ENCODE results near the gene EMCN.
"Not testable (repeated sequence)": the region's sequence is repeated elsewhere in the genome, so short reads cannot be mapped to it uniquely, and the experiment has no call there.

The EMCN gene

DNA sequence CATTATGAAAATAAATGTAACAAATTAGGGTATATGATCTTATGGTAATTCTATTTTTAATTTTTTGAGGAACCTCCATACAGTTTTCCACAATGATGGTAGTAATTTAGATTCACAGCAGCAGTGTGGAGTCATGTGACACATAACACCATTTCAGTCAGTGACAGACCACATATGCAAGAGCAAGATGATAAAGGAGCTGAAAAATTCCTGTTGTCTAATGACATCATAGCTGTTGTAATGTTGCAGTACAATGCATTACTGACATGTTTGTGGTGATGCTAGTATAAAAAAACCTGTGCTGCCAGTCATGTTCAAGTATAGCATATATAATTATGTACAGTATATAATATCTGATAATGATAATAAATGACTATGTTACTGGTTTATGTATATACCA, 28.5 kb downstream of the EMCN start:
- no peak for DNase-seq

DNA sequence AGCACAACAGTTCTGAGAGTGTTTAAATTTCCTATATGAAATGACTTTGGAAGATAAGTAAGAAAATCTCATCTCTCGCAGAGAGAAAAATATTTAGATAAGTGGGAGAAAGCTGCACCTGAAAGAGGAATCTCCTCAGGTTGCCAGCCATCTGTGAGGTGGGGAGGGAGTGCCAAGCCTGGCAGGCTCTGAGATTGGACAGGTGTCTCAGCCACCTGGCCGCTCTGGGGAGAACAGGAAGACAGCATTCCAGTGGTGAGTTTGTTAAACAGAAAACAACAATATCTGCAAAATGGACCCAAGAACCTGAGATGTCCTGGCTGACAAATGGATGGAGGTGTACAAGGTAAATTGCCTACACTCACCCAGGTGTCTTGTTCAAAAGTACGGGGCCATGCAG, 31.3 kb downstream of the EMCN start:
- no peak for DNase-seq

DNA sequence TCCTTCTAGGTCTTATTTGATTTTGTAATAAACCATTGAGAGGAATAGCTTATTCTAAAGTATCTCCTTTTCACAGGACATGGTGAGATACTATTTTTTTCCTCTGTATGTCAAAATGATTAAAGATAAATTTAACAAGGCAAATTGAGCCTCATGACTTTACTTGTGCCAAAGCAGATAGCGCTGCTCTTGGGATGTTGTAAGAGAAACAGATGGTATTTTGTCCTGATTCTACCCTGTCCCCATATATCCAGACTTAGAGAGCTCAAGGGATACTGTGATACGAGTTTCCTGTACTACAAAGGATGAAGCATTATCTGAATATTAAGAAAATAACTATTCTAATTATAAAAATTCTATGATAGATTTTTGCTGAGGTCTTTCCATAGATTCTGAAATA, 34.0 kb downstream of the EMCN start:
- DNase-seq = no peak

DNA sequence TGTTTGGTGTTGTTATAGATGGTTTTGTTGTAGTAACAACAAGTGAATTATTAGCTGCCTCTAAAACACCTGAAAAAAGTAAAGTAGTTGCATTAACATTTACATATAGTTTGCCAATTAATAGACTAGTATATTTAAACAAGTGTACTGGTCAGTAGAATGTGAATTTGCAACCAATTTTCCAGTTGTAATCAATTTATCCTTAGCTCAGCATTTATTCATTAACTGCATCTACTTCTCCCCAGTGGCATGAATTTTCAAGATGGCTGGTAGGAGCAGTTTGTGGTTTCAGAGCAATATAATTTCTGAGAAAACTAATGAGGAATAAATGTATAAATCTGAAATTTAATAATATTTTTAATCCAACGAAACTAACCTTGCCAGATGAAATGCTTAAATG, 37.9 kb downstream of the EMCN start:
- DNase-seq = no peak

DNA sequence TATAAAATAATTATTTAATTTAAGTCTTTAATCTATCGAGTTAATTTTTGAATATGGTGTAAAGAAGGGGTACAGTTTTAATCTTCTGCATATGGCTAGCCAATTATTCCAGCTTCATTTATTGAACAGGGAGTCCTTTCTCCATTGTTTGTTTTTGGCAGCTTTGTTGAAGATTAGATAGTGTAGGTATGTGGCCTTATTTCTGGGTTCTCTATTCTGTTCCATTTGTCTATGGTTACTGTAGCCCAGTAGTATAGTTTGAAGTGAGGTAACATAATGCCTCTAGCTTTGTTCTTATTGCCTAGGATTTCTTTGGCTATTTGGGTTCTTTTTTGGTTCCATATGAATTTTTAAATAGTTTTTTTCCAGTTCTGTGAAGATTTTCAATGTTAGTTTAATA, 48.3 kb downstream of the EMCN start:
- DNase-seq = no peak

DNA sequence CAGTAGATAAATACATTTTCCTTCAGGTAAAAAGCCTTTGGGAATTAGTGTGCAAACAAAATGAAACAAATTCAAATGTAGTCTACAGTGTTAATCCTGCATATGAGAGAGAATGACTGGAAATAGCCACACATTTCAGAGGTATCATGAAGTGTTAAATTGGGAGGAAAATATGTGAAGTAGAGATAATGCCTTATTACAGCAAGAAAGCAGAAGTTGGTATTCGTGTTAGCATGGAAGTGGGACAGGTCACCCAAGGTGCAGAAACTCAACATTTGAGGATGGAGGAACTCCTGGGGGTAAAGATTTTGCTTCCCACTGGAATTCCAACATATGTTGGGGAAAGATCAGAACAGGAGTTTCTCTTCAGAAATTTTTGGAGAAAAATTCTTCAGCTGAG, 51.3 kb downstream of the EMCN start:
- DNase-seq = peak; percentile 8 to 12

DNA sequence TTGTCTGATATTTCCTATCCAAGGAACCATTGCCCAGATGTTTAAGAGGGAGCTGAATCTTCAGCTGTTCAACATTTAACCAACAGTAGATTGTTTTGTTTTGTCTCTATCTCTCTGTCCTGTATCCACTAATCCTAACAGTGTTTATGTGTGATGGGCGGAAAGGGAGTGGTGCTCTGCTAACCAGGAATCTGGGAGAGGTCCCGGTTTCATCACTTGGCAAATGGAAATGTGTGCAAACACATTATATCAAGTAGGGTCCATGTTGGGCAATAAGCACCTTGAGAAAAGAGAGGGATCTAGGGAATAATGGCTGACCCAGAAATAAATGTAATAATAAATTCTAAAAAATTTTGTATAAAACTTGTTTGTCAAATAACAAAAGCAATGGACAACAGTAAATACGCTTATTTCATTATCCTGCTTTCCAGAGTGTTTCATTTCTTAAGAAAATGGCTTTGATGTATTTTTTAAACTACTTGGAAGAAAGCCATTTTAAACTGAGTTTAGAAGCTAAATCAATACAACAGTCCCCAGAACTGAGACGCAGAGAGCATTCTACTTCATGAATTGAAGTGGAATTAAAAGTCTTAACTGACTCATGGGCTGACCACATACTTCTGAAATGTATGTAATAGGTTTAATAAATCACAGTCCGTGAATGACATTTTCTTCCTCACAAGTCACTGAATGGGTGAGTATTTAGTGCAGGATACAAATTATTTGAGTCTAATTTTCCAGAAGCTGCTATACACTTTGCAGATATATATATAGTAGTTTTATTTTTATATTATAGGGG, 55.8 kb downstream of the EMCN start:
- no peak for DNase-seq

DNA sequence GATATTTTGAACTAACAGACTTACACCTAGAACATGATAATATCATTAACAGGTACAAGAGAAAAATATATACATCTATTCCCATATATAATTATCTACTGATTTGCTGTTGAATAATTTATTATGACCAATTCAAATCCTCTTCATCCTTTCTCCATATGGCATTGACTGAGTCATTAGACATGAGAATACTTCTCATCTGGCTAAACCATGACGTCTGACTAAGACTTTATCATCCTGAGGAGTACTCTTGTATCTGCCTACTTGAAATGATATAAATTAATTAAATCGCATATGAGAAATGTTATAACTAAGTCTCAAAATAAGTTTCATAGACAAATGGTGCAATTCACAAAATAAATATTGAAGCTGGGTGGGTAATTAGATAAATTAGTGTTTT, 67.4 kb downstream of the EMCN start:
- DNase-seq = no peak

DNA sequence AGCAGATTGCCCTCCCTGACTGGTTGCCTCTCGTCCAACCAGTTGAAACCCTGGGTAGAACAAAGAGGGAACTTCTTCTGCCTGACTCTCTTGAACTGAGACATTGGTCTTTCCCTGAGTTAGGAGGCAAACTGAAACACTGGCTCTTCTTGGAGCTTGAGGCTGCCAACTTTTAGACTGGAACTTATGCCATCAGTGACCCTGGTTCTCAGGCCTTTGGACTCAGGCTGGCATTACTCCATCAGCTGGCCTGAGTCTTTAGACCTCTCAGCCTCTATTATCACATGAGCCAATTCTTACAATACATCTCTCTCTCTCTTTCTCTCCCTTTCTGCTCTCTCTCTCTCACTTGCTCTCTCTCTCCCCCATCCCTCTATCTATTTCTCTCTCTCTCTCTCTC, 86.4 kb downstream of the EMCN start:
- DNase-seq = peak in 1 of 2 experiments; percentile 4

DNA sequence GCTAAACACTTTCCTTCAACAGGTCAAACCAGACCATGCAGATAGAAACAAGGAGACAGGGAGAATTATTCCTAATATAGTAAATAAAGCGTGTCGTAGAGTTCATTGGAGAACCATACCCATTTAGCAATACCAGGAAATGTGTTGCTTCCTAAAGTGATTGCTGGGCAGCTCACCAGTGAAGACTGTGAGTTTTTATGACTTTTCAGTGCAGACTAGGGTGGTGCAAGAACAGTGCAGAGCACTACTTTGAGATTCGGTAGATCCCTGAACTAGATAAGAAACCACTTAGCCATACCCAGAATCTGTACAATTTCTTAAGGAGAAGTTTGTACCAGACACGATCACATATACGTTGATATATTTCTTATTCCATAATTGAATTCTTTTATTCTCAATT, 87.4 kb downstream of the EMCN start:
- peak; percentile 67 to 82 for DNase-seq

DNA sequence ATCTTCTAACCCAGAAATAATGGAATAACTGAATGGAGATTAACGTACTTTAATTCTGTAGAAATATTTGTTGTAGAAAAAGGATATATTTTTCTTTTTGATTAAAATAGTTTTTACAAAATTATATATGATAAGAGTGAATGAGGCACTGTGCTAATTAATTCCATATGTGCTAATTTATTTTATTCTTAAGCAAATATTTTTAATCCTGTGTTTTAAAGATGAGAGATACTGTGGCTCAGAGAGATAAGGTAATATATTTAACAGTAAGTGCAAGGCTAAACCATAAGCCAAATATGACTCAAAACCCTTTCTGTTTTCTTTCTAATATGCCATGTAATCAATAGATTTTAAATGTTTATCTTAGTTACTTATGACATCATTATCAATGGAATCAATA, 88.2 kb downstream of the EMCN start:
- DNase-seq = no peak

DNA sequence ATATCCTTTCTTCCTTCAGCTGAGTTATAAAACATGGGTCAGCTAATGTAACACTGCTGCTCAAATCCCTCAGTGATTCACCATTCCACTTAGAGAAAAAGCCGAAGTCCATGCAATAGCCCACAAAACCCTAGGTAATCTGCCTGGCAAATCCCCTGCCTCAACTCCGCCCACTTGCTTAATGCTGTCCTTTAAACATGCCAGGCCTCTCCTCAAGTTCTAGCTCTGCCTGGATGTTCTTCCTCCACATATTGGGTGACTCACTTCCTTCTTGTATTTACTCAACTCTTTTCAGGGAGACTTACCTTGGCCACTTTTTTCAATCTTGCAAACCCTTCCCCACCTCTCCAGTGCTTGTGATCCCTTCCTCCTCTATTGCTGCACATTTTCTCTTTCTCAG, 89.8 kb downstream of the EMCN start:
- peak; percentile 51 to 53 for DNase-seq

DNA sequence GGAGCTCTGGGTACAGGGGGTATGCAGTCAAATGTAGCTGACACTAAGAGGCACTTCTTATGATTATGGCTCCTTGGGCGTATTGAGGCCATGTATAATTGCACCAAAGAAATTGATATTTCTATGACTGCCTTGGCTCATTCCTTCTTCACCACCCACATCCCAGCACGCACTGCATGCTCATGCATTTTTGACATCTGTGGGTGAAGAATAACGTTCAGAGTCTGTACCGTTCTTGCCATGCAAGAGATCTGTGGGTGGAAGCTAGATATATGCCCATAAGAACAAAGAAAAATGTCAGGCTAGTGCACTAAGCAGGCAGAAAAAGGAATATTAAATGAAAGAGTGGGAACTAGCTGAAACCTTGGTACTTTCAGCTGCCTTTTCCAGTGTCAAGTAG, 93.4 kb downstream of the EMCN start:
- DNase-seq = no peak

DNA sequence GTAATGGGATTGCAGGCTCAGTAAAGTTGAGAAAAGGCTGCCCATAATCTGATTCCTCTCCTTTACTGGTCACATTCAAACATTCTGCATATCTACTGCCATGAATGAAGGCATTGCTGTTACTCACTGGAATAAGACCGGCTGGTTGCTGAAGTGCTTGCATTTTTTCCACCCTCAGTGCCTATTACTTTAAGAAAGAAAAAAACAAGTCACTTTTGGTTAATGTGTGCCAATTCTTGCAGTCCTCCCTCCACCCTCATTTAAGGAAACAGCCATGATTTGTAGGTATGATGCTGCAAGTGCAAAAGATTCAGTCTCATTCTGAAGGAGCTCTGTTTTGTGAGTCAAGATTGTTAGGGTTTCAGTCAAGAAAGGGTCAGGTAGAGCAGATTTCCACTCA, 94.9 kb downstream of the EMCN start:
- DNase-seq = no peak

DNA sequence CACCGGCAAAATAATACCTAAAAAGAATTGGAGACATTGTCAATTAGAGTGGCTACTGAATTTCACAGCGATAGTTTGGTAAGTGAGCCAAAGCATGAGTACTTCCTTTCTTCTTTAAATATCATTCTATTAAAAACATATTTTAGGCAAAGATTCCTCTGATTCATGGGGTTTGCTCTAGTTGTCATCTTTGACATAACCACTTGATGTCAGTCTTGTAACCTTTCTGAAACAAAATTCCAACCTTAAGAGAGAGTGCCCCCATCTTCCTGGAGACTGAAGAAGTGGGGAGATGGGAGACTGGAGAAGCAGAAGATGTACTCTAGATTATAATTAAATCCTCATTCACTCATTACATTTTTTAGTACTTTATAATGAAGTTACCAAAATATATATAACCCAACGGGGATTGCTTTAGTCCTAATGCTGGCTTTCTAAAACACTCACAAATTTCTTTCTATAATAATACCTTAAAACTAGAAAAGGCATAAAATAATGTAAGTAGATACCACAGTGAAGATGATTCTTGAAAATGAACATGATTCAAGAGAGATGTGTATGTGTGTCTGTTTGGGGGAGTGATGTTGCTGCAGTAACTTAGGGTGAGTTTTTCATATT, 96.4 kb downstream of the EMCN start:
- peak; percentile 58 to 73 for DNase-seq

DNA sequence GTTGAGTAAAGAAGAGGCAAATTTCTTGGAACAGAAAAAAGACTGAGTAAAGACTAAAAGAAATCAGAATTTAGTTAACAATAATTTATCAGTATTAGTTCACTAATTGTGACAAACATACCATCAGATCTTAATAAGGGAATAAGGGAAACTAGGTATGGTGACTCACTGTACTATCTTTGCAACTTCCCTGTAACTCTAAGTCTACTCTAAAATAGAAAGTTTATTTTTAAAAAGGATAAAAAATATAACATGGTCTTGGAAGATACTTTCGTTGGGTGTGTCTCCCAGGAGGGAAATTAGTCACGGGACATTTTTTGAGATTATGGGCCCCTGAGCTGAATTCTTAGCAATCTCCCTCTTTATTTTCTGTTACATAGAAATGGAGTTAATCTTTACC, 97.3 kb downstream of the EMCN start:
- DNase-seq = peak in 1 of 2 experiments; percentile 5

DNA sequence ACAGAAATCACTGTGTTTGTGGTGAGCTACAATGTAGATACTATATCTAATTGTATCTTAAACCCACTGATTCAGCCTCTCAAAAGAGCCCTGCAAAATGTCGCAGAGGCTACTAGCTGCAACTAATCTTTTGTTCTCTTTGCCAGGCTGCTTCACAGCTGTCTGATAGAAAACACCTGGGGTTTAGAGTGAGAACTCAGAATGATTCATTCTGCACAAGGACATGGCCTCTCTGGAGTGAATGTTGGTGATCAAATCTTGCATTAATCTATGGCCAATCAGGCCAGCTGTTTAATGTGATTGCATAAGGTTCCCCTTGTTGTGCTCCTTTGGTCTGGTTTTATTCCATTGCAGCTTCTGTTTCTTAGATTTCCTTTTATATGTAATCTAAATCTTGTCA, 100.3 kb downstream of the EMCN start:
- no peak for DNase-seq

DNA sequence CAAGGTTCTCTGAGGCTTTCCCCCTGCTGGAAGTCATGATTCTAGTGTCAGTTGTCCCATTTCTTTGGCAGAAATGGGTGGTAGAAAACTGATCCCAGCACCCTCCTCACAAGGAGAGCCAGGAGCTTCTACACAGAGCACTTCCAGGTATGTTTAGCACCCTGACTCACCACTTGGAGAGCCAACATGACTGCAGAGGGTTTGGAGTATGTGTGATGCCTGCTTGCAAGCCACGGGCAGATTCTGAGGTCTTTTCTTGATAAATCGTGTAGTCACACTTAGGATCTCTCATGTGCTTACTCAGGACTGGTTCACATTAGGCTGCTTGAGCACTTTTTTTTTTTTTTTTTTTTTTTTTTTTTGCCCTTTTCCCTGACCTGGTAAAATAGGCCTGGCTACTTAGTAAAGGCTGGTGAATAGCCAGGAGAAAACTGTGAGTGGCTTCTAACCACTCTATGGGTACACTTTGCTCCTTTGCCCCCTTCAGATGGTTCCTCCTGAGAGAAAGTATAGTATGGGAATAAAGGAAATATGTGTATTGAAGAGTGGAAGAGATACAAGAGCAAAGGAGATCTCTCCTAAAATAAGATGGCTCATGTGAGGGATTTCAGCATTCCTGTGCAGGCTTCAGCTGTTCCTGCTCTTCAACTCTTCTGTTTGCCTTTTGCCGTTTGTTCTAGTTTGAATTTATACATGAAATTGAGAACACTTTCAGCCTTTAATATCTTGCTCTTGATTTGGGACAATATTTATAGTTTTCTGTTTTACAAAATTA, 103.6 kb downstream of the EMCN start:
- DNase-seq = no peak

DNA sequence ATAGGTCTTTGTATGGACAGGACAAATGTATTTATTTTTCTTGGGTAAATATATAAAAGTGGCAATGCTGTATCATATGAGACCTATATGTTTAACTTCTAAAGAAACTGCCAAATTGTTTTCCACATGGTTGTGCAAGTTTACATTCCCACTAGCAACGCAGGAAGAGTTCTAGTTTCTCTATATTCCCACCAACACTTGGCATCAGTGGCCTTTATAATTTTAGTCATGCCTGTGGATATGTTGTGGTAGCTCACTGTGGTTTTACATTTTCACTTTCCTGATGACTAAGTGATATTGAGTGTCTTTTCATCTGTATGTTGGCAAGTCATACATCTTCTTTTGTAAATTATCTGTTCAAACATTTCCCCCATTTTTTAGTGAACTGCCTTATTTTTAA, 126.0 kb downstream of the EMCN start:
- peak; percentile 32 to 33 for DNase-seq

DNA sequence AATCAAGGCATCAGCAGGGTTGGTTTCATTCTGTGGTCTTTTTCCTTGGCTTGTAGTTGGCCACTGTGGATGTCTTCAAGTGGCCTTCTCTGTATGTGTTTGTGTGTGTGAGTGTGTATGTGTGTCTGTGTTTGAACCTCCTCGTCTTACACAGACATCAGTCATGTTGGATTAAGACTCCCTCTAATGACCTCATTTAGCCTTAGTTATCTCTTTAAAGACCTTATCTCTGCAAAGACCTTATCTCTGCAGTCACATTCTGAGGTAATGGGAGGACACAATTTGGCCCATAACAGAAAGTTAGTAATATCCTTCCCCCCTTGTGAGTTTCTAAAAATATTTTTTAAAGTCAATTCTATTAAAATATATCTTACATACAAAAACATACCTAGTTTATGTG, 126.7 kb downstream of the EMCN start:
- DNase-seq = no peak

DNA sequence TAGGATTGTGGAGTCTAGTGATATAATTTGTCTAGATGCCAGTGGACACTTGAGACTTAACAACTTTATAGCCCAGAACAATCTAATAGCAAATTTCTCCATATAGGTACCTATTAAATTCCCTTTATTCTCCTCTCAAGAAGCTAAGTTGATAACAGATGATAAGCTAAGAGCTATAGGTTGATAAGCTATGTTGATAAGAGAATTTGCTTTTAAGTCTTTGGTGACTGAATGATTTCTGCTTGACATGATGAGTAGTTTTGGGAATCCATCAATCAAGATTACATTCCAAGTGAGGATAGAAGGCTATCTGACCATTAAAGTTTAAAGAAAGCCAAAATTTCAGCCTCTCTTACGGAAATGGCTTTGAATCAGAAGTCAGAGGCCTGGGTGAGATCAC, 131.6 kb downstream of the EMCN start:
- DNase-seq = no peak

DNA sequence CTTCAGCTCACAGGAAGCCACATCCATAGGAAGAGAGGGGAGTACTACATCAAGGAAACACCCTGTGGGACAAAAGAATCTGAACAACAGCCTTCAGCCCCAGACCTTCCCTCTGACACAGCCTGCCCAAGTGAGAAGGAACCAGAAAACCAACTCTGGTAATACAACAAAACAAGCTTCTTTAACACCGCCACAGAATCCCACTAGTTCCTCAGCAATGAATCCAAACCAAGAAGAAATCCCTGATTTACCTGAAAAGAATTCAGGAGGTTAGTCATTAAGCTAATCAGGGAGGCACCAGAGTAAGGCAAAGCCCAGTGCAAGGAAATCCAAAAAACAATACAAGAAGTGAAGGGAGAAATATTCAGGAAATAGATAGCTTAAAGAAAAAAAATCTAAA, 137.4 kb downstream of the EMCN start:
- DNase-seq = not testable (repeated sequence)

DNA sequence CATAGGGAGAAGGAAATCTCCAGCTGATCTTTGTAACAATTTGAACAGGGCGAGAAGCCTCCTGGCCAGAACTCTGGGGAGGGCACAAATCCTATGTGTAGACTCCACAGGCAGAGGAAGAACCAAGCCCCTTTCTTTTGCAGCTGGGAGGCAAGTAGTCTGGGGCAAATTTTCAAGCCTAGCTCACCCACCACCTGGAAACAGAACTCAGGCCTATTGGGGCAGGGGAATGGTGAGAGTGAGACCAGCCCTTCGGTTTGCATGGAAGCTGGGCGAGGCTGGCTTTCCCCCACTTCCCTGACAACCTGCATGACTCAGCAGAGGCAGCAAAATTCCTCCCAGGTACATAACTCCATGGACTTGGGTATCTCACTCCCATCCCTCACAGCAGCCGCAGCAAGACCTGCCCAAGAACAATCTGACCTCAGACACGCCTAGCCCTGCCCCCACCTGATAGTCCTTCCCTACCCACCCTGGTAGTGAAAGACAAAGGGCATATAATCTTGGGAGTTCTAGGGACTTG, 138.2 kb downstream of the EMCN start:
- no peak for DNase-seq

DNA sequence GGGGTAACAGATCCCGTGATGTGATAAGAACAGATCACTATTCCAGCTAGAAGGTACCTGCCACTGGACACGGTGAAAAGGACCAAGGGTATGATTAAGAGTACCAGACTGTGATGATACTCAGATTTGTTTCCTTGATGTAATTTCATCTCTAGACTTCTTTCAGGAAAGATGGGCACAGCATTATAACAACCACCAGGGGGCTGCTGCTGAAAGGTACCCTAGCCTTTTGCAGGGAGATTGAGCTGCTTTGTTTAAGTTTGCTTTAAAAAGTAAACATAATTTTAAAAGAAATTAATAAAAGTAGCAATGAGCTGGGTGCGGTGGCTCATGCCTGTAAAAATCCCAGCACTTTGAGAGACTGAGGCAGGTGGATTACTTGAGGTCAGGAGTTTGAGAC, 145.4 kb downstream of the EMCN start:
- DNase-seq = peak; percentile 33 to 71
